ENCODE results near the gene ATP2B1.
A peak's percentile ranks its signal among the peaks of the same experiment; 100 is the strongest.

ATP2B1 gene

DNA sequence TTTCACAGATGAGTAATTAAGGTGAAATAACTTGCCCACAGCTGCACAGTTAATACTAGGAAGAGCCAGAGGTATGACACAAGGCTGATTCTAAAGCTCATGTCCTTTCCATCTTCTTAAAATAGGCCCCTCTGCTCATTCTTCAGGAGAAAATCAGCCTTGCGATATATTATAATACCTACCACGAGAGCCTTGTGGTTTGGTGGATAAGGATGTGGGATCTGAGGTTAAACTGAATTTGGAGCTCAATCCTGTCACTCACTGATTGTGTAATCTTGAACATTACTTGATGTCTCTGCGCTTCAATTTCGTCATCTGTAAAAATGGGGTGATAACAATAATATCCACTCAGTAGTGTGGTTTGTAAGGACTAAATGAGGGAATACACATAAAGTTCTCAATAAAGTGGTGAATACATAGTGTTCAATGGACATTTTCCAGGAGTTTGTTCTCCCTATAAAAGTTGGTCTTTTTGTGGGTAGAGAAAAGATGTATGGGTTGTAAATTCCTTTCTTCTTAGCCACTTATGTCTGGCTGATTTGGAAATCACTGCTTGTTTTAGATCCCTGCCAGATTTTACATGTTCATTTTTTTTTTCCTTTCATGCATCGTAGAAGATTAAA is 25.1 kb upstream of the ATP2B1 start:
- no peak overlapping the region for H3K4me3 ChIP-seq (replicated peaks in 1 of 2; ENCODE audit: low read depth in 2 of 2, low read length in 2 of 2)
- TF ChIP-seq, protein P1, sequence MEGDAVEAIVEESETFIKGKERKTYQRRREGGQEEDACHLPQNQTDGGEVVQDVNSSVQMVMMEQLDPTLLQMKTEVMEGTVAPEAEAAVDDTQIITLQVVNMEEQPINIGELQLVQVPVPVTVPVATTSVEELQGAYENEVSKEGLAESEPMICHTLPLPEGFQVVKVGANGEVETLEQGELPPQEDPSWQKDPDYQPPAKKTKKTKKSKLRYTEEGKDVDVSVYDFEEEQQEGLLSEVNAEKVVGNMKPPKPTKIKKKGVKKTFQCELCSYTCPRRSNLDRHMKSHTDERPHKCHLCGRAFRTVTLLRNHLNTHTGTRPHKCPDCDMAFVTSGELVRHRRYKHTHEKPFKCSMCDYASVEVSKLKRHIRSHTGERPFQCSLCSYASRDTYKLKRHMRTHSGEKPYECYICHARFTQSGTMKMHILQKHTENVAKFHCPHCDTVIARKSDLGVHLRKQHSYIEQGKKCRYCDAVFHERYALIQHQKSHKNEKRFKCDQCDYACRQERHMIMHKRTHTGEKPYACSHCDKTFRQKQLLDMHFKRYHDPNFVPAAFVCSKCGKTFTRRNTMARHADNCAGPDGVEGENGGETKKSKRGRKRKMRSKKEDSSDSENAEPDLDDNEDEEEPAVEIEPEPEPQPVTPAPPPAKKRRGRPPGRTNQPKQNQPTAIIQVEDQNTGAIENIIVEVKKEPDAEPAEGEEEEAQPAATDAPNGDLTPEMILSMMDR (IDR thresholded peaks at IDR 0.05; ENCODE audit: low read depth, low read length): no peak
- DNase-seq (ENCODE audit: low read depth in 2 of 2): peak; percentile 84 to 95

- no peak overlapping the region for H3K4me3 ChIP-seq (replicated peaks in 1 of 2; ENCODE audit: low read depth in 2 of 2, low read length in 2 of 2)
- peak in 1 of 2 donors; percentile 27 for DNase-seq (ENCODE audit: low read depth in 2 of 2)
- TF ChIP-seq, protein P1 (IDR thresholded peaks at IDR 0.05; ENCODE audit: low read depth, low read length): no peak
Measured at GRCh38 chr12:89732522-89732921, 23.9 kb upstream of the ATP2B1 start.

- DNase-seq (ENCODE audit: low read depth in 2 of 2): peak; percentile 87 to 90
- H3K4me3 ChIP-seq (replicated peaks in 1 of 2; ENCODE audit: low read depth in 2 of 2, low read length in 2 of 2): no peak overlapping the region
- TF ChIP-seq, protein P1 (IDR thresholded peaks at IDR 0.05; ENCODE audit: low read depth, low read length): no peak
Measured at GRCh38 chr12:89731614-89732013, 23.0 kb upstream of the ATP2B1 start.

DNA sequence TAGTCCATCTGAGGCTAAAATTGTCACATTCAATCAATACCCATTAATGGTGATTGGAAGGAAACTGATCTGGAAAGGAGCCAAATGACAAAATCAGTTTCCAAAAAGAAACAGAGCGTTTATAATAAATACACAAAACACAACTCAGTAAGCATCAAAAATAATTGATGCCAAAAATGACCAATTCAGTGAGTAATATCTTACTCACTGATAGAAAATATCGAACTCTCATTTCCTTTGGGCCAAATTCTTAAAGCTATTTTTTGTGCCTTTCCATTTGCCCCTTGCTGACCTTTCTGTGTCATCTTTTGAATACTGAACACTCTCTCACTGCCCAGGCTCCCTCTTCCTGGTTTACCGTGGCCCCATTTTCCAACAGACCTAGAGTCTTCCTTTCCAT is 22.5 kb upstream of the ATP2B1 start:
- TF ChIP-seq, protein P1 (IDR thresholded peaks at IDR 0.05; ENCODE audit: low read depth, low read length): no peak
- H3K4me3 ChIP-seq (replicated peaks in 1 of 2; ENCODE audit: low read depth in 2 of 2, low read length in 2 of 2): no peak overlapping the region
- peak; percentile 18 to 68 for DNase-seq (ENCODE audit: low read depth in 2 of 2)

DNA sequence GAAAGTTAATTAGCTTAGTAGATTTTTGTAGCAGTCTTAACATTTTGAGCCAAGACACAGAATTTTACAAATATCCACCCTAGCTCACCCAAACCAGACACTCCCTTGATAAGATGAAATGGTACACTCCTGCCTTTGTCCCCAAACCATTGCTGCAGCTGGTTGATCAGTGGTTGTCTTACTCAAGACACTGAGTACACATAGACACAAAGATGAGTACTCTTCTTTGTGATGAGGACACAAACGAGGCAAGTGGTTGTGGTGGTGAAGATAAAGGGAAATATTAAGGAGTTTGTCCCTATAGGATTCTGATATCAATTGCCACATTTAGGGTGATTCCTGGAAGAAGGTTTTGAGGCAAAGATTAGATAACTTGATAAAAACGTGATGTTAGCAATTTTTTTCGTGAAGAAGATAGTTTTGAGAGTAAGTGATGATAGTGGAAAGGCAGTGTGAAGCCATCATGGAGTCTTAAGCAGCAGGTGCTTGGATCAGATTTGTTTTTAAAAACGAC is 21.4 kb upstream of the ATP2B1 start:
- DNase-seq (ENCODE audit: low read depth in 2 of 2): no peak
- no peak overlapping the region for H3K4me3 ChIP-seq (replicated peaks in 1 of 2; ENCODE audit: low read depth in 2 of 2, low read length in 2 of 2)
- TF ChIP-seq, protein P1 (IDR thresholded peaks at IDR 0.05; ENCODE audit: low read depth, low read length): no peak

GRCh38 chr12:89723276-89723675 is 14.6 kb upstream of the ATP2B1 start:
- H3K4me3 ChIP-seq (replicated peaks in 1 of 2; ENCODE audit: low read depth in 2 of 2, low read length in 2 of 2): no peak overlapping the region
- TF ChIP-seq, protein P1 (IDR thresholded peaks at IDR 0.05; ENCODE audit: low read depth, low read length): no peak
- DNase-seq (ENCODE audit: low read depth in 2 of 2): no peak

Data from cardiac fibroblast (primary cell).